Measurements from ENCODE around the gene LIPC.

DNA sequence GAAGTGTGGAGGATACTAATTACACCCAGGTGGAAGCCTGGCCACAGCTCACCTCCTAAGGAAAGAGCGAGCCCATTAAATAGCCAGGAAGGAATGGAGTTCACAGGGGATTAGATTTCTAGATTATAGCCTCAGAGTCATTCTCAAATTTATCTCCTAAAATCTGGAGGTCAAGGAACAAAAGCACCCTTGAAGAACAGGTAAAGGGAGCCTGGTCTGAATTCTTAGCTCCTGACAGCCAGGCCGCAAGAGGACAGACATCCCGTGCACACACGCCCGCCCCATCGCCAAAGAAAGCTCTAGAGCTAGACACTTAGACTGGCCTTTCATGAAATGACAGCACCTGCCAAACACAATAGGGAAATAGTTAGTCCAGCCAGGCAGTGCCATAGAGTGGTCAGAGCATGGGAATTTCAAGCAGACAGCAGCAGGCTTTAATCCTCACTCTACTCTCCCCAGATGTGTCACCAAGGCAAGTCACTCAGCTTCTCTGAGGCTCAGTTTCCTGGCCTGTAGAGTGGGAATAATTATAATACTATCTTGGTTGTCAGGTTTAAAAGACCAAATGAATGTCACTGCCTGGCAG is 59.2 kb downstream of the LIPC start:
- TF ChIP-seq CTCF (IDR thresholded peaks at IDR 0.05) (no peak), POLR2A (IDR thresholded peaks at IDR 0.05) (no peak), EP300 (IDR thresholded peaks at IDR 0.05; ENCODE audit: low read depth) (no peak), POLR2AphosphoS5 (IDR thresholded peaks at IDR 0.05) (no peak)
